ENCODE results near the gene ORMDL3. TPM values are rescaled to one million over a fixed set of nuclear protein-coding genes. Genes with fewer than 3 reads are reported as not detected.
"Not testable (repeated sequence)": the region's sequence is repeated elsewhere in the genome, so short reads cannot be mapped to it uniquely, and the experiment has no call there.

Gene ORMDL3
- total RNA-seq, 1 donor from 2014 or later, result 38.1 TPM

DNA sequence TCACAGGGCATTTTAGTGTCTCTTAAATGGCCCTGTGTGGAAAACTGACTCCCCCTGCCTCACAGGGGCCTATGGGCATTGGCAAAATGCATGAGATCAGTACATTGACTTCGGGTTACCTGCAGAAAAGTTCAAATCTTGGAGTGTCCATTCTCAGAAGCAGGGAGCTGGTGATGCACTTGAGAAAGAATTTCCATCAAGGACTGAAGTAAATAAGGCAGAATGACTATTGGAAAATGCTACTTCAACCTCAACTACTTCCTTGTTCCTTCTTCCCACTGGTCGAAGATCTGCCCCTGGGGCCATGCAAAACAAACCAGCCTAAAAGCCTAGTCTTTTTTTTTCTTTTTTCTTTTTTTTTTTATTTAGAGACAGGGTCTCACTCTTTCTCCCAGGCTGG lies 21.6 kb upstream of the ORMDL3 start:
- DNase-seq, result no peak

DNA sequence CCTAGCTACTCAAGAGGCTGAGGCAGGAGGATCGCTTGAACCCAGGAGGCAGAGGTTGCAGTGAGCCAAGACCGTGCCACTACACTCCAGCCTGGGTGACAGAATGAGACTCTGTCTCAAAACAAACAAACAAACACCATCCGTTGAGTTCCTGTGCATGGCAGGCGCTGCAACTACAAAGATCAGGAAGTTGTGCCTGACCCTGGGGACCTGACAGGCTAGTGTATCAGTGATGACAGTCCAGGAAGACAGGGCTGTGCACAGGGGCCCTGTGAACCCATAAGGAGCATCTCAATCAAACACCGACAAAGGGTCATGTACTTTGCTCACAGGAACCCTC lies 21.1 kb upstream of the ORMDL3 start:
- not testable (repeated sequence) for DNase-seq

DNA sequence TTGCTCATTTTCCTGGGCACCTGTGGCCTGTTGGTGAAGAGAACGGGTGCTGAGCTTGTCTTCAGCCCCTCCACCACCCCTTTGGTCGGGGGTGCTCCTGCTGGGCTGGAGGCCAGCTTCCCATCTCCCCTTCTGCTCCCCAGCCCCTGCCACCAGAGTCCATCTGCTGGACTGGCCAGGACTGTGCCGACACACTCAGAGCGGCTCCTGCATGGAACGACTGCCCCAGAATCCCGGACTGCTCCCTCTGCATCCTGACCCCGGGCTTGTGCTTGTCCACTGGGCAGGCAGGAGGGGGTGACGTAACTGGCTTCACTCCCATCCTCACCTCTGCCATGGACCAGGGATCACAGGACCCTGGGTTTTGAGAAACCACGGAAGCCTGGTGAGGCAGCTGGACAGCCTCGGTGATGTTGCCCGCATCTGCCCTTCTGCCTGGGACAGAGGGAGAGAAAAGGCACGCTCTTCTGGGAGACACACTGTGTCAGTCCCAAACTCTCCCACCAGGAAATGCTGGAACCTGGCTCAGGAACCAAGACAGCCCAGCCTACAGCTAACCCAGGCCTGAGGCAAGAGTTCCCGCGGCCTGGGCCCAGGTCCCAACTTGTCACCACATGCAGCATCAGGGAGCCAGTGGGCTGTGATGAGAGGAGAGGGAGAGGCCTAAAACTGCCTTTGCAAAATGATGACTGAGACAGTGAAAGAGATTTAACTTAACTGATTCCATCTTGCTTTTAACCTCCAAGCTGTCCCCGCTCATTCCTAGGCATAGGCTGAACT lies 19.3 kb upstream of the ORMDL3 start:
- peak; percentile 24 for DNase-seq

DNA sequence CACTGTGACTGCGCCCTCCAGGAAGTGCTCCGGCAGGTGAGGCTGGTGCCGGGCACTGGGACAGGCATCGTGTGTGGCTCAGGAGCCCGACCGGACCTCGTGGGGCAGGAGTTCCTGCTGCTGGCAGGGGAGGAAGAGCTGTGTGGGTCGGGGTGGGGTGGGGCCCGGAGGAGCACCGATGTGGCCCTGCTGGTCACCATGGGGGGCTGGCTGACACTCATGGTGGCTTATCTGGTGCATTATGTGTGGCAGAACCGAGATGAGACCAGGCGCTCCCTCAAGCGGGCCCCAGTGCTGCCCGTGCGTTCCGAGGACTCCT lies 17.0 kb upstream of the ORMDL3 start:
- no peak for DNase-seq

DNA sequence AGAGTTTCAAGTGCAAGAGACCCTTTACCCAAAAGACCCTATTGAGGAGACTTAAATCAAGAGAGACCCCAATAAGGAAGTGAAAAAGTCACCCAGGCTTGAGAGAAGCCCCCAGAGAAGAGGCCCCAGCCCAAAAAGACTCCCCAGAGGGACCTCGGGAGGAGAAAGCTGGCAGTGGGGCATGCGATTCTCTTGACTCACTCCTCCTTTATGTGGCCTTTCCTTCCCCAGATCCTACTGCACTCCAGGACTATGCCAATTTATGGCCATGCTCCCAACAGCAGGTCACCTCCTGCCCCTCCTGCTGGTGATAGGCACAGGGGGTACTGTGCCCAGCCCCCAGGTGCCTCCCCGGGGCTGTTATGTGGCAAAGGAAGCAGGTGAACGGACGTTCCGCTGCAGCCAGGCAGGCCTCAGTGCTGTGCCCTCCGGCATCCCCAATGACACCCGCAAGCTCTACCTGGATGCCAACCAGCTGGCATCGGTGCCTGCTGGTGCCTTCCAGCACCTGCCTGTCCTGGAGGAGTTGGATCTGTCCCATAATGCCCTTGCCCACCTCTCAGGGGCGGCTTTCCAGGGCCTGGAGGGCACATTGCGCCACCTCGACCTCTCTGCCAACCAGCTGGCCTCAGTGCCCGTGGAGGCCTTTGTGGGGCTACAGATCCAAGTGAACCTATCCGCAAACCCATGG lies 16.4 kb upstream of the ORMDL3 start:
- DNase-seq, result no peak

DNA sequence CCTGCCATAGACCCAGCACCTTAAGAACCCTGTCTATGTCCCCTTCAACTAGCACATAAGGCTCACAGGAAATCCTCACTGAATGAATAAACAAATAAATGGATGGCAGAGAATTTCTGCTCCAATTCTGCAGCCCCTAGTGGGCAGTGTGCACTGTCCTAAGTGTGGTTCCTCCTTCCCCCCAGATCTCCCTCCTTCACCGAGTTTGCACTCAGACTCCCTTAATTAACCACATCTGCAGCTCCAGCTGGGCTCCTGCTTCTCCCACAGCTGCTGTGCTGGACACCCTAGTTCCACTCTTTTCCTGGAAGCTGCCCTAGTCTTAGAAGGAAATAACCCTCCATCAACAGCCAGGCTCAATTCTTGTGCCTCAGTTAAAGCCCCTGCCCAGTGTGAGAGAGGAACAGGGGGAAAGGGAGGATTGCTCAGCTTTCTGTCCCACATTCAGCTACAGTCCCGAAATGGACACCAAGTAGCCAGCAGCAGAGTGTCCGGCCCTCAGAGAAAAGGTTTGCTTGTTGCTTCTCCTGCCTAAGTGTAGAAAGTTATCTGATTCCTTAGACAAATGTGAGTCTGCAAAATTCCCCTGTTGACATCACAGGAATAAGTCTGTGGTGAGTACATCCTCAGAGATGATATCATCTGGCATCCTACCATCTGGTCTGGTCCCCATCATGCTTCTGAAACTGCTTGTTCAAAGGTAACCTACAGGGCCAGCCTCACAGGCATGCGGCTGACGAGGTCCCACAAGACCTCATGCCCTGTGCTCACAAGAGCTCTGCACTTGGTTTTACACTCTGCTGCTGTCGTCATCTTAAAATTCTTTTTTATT lies 12.4 kb upstream of the ORMDL3 start:
- DNase-seq, result peak; percentile 88

DNA sequence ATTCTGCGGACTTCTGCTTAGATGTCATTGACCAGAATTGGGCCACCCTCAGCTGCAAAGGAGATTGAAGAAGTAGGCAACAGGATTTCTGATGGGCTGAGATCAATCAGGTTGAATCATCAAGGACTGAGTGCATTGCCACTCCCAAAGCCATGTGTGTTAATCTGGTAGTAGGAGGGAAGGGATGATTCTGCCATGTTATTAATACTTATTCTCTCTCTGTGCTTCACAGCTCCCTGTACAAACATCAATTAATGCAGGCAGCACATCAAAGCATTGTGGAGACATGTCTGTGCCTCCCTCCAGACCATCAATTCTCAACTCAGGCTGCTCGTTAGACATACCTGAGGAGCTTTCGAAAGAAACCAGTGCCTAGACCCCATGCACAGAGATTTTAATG lies 11.7 kb upstream of the ORMDL3 start:
- DNase-seq, result no peak

DNA sequence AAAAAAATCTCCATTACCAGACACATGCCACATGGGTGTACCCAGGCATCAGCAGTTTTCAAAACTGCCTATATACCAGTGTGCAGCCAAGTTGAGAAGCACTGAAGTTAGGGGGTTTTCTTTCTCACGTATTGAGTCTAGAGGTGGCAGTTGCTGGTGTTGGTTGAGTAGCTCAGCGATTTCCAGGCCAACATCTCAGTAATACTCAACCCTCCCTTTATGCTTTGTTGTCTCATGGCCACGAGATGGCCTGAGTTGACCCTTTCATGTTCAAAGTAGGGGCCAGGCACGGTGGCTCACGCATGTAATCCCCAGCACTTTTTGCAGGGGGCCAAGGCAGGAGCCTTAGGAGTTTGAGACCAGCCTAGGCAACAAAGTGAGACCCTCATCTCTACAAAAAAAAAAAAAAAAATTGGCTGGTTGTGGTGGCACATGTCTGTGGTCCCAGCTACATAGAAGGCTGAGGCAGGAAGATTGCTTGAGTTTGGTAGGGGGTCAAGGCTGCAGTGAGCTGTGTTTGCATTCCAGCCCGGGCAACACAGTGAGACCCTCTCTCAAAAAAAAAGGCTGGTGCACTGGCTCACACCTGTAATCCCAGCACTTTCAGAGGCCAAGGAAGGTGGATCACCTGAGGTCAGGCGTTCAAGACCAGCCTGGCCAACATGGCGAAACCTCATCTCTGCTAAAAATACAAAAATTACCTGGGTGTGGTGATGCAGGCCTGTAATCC lies 10.9 kb upstream of the ORMDL3 start:
- no peak for DNase-seq

DNA sequence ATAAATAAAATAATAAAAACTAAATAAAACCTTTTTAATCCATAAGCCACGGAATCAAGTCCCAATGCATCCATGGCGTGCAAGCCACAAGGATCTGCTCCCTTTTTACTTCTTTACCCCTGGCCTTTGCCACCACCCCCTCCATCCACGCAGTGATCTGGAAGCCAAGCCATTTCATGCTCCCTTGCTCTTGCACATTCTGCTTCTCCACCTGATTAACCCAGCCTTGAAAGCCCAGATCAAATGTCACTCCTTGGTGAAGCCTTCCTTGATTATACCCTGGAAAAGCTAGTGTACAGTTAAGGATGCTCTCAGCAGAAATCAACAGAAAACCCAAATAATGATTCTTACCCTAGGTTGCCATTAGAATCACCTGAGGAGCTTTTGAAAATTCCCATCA lies 10.0 kb upstream of the ORMDL3 start:
- DNase-seq, result no peak

DNA sequence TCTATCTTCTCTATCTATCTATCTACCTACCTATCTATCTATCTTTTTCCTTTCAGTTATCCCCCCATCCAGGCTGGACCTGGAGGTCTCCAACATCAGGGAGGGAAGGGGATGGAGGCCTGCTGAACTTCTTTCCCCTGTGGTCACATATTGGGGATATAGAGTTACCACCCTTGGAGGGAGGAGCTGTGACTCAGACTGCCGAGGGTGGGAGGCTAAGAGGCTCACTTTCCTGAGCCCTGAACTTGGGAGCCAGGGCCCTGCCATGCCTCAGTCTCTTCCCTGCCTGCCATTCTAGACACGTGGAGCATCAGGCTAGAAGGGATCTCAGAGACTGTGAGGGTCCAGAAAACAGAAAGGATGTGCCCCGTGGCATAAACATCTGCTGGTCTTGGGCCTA lies 8.5 kb upstream of the ORMDL3 start:
- no peak for DNase-seq

DNA sequence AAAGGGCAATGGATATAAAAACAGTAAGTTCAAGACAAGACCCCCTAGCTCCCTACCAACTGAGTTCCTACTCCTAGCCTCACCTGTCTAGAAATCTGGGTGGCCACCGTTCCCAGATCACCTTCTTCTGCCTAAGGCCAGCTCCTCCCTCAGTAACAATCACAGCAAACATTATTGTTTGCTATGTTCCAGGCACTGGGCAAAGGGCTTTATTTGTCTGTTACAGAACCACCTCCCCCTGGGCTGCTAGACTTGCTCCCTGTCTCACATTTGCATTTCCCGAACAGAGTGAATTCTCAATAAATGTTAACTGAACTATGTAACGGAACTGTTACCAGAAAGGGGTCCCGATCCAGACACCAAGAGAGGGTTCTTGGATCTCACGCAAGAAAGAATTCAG lies 6.9 kb upstream of the ORMDL3 start:
- DNase-seq, result no peak

DNA sequence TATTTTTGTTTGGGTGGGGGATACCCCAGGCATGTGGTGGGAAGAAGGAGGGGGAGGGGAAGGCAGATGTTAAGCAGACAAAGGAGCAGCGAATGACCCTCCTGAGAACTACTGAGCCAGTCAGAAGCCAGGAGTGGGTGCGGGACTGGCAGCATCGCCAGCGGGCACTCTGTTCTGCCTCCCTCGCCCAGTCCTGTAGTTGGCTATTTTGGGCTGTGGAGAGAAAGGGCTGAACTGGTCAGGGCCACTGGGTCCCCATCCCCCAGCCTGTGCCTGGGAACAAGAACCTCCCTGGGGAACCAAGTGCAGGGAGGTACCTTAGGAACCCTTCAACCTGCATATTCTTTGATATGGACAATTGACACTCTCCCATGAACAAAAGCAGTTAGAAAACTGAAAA lies 6.5 kb upstream of the ORMDL3 start:
- no peak for DNase-seq

DNA sequence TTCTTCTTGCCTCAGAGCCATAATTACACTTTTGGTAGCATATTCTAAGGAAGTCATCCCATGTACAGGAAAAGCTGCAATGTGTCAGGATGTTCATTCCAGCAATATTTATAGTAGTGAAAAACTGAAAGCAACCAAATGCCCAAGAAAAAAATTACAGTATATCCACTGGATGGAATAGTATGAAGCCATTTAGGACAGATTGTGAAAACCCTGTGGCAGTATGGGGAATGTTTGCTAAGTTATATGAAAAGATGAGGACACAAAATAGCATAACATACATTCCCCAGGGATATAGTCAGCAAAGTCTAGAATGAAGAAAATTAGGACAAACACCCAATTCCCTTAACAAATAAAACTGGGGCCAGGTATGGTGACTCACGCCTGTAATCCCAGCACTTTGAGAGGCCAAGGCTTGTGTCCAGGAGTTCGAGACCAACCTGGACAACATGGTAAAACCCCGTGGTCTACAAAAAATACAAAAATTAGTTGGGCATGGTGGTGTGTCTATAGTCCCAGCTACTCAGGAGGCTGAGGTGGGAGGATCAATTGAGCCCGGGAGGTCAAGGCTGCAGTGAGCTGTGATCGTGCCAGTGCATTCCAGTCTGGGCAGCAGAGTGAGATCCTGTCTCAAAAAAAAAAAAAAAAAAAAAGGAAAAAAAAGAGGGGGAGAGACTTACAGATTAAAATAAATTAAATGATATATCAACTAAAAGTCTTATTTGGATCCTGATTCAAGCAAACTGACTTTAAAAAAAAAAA lies 2.4 kb upstream of the ORMDL3 start:
- no peak for DNase-seq

DNA sequence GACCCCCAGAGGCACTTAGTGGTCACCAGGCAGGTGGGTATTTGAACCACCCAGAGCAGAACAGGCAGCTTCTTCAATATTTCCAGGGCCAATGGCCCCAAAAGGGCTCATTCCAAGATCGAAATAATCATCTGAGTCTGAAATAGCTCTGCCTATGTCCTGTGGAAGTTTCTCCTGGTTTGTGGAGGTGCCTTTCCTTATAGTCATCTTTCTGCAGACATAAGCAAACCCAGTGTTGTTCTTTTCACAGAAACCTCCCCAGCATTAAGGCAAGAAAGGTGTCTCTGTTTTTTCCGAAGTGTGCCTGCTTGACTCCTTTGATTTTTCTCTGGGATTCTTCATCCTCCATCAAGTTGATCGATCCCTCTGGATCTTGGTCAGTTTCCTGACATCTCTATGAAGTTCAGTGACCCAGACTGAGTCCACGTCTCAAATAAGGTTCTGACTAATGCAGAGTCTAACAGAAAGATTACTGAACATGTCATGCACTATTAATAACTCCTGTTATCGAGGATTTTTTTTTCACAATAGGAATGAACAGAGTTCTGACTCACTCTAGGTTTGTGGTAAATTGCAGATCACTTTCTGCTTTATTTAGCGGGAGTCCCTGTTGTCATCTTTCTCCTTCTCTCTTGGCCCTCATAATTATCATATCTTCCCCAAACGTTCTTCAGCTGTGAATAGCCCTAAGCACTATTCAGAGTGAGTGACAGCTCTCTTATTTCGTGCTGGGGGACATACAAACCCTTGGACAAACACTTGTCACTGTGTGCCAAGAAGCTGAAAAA lies 1.7 kb upstream of the ORMDL3 start:
- no peak for DNase-seq

DNA sequence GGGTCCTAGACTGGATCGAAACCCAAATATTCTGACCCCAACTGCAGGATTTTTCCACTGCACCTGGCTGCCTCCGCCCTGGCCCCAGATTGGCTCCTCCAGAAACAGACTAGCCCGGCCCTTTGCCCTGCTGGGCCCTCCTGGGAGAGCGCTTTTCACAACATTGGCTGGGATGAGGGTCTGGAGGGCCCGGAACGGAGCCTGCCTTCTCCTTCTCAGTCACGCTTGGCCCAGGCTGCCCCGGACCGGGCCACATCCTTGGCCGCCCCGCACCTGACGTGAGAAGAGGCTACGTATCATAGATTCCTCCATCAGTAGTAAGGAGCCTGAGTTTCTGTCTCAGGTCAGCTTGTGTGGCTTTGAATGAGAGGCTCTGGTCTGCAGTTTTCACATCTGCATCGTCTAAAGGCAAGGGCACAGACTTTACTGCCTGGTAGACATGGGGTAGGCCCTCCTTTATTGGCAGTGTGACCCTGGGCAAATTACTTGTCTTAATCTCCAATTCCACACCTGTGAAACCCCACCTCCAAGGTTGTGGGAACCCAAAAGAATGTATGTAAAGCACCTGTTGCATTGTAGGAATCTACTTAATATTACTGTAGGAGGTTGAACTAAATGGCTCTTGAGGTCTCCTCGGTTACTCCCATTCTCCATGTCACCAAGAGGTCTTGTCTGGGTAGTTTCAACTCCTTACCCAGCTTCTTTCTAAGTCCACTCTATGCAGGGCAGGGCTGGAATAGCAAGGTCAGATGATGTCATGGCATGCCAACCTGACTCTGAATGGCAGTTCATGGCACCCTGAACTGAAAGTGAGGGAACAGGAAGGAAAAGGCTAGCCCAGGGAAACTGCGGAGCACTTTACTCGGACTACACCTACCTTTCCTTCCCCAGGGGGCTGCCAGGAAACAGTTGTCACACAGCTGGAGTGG lies 792 bp upstream of the ORMDL3 start:
- no peak for DNase-seq

DNA sequence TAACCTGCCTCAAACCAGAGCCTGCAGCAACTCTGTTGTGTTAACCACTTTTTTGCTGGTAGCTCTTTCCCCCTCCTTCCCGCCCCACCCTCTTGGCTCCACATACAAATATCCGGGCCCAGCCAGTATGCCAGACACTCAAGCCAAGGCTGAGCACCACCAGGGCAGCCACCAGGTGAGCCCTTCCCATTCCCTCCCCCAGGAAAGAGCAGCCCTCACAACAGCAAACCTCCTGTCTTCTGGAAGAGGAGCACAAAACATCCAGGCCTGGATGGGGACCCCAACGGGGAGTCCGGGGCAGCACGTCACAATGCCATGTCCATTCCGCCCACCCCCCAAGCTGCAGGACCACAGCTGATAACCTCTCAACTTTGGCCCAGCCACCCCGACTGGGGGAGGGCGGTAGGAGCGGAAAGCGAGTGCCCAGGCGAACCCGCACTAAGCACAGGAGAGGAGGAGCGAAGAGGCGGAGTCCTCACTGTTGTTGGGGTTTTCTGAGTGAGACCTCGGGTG lies 757 bp downstream of the ORMDL3 start:
- DNase-seq, result peak; percentile 21

DNA sequence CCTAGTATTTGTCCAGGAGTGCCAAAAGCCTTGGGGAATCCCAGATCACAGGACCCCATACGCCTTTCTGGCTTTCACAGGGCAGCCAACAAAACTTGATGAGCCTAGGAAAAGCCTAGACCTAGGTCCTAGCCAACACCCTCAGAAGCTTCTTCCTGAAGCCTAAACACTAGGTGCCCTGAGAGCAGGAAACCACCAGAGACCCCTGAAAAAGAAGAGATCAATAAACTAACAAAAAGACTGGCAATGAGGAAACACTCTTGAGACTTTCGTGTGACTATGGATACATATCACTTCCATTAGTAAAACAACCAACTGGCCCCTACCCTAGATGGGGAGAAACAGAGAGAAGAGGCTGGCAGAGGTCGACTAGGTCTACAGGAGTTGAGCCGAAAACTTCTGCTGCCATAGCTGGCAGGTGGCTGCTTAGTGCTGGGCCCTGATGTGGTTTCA lies 1.2 kb downstream of the ORMDL3 start:
- DNase-seq, result no peak

DNA sequence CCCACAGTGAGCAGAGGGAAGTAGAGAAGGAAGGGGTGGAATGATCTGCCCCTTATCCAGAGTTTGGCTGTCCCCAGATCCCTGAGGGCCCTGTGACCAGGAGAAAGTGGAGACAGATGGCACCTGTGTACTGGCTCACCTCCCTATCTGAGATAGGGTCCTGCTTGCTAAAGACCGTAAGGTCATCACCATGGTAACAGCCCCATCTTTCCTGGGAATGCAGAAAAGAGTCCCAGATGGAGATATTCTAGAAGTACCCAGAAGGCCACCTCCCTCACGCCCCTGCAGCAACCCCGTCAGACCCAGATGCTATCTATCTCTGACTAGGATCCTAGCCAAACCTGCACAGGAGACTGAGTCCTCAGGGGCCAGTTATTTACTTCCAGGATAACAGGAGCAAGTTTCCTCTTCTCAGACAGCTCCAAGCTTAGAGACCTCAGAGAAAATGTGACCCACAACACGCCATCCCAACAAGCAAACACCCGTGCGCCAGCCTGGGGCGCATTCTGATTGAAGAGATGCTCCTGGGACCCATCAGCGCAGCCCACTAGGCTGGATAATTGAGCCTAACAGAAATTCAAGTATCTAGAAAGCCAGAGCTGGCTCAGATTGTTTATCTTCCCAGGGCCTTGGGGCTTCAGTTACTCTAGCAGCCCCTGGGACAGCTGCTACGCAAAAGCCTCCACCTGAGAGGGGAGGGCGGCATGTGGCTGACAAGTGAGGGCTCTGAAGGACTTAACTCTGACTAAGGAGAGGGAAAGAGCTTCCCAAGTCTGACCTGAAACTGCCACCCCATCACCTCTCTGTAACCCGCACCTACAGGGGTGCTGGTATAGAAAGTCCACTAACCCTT lies 1.9 kb downstream of the ORMDL3 start:
- DNase-seq, result no peak

DNA sequence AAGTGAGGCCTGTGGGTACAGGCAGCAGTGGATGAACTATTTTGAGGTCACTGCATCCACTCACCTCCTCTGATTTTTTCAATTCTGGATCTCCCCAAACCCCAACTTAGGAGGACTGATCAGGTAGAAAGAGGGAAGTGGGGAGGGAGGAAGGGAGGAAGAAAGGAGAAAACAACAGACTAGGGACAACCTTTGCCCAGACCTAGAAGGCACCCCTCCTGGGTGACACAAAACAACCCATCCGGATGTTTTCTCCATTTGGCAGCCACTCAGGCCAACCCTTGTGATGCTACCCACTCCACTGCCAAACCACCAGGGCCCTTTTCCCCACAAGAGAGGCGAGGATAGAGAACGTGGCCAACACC lies 2.7 kb downstream of the ORMDL3 start:
- no peak for DNase-seq
